ENCODE measurements around the gene VIPAS39.

GRCh38 chr14:77438596-77438995, 18.8 kb downstream of the VIPAS39 start:
- TF ChIP-seq CTCF (IDR thresholded peaks at IDR 0.05) (no peak), EZH2 (IDR thresholded peaks at IDR 0.05) (no peak)

Data from neural progenitor cell (in vitro differentiated cells).